Duodenal mucosa (tissue), 2 donors: ENCODE data around the gene SYN1.

Experiments used
- H3K27ac ChIP-seq: one replicate; pipeline ENCODE4 v1.7.0; 2013; ENCODE audit warnings: low read depth, low read length
- H3K27me3 ChIP-seq, 2 donors: one replicate each; pipeline ENCODE4 v1.7.0; 2013; ENCODE audit warnings: low read length in 2 of 2, control low read depth in 1 of 2; ENCODE audit not compliant: insufficient read depth in 2 of 2, control insufficient read depth in 1 of 2
- H3K36me3 ChIP-seq, 2 donors: one replicate each; pipeline ENCODE4 v1.7.0; 2013; ENCODE audit warnings: low read length in 2 of 2, control low read depth in 1 of 2; ENCODE audit not compliant: insufficient read depth in 2 of 2, control insufficient read depth in 1 of 2
- H3K4me1 ChIP-seq, 2 donors: one replicate each; pipeline ENCODE4 v1.7.0; 2013; ENCODE audit warnings: low read length in 2 of 2, control low read depth in 1 of 2; ENCODE audit not compliant: insufficient read depth in 2 of 2, control insufficient read depth in 1 of 2
- H3K4me3 ChIP-seq, 2 donors: one replicate each; pipeline ENCODE4 v1.7.0; 2013; ENCODE audit warnings: low read length in 2 of 2, low read depth in 1 of 2
- H3K9ac ChIP-seq, 2 donors: one replicate each; pipeline ENCODE4 v1.7.0; 2013; ENCODE audit warnings: low read length in 2 of 2, low read depth in 1 of 2
- H3K9me3 ChIP-seq, 2 donors: one replicate each; pipeline ENCODE4 v1.7.0; 2013; ENCODE audit warnings: low read length in 2 of 2, control low read depth in 1 of 2; ENCODE audit not compliant: control insufficient read depth in 1 of 2

SYN1 gene

GRCh38 chrX:47650164-47651042 is 30.7 kb upstream of the SYN1 start, which contains the start of gene ELK1:
TSS of gene ELK1 (minus strand) at chrX:47650563. CDS start at chrX:47641441, 9,122 bp downstream.
- peak within 1 kb of the TSS; percentile 84 for H3K9ac ChIP-seq

GRCh38 chrX:47649781-47650163 is 30.1 kb upstream of the SYN1 start:
- Histone ChIP-seq H3K27ac (no peak overlapping the region), H3K4me1 (peaks cover 19 to 21% of the 10 kb centered on the region in 2 donors), H3K4me3 (peak overlapping the region; percentile 83), H3K9me3 (no peaks in the 10 kb centered on the region), H3K9ac (peak overlapping the region; percentile 57 to 84), H3K36me3 (peaks cover 0 to 9% of the 10 kb centered on the region in 2 donors), H3K27me3 (no peaks in the 10 kb centered on the region)

More at GRCh38 chrX:47650164-47651042, 30.7 kb upstream of the SYN1 start, which contains the start of gene ELK1:
- peak within 1 kb of the TSS; percentile 83 for H3K4me3 ChIP-seq
- no peaks in the 10 kb centered on the region for H3K27me3 ChIP-seq
- no peaks in the 10 kb centered on the region for H3K9me3 ChIP-seq
- H3K36me3 ChIP-seq, result peaks cover 0 to 13% of the 10 kb centered on the region in 2 donors
- H3K4me1 ChIP-seq, result peaks cover 19 to 21% of the 10 kb centered on the region in 2 donors
- peak within 1 kb of the TSS; percentile 75 for H3K27ac ChIP-seq

GRCh38 chrX:47649271-47649670 is 29.6 kb upstream of the SYN1 start:
- Histone ChIP-seq H3K9me3 (no peaks in the 10 kb centered on the region), H3K27ac (no peak overlapping the region), H3K4me3 (peak overlapping the region; percentile 83), H3K36me3 (peaks cover 0 to 9% of the 10 kb centered on the region in 2 donors), H3K27me3 (no peaks in the 10 kb centered on the region), H3K9ac (peak overlapping the region; percentile 57 to 66), H3K4me1 (peaks cover 19 to 21% of the 10 kb centered on the region in 2 donors)

GRCh38 chrX:47648376-47648775 is 28.7 kb upstream of the SYN1 start:
- Histone ChIP-seq H3K27me3 (no peaks in the 10 kb centered on the region), H3K4me1 (peaks cover 19 to 21% of the 10 kb centered on the region in 2 donors), H3K9me3 (no peaks in the 10 kb centered on the region), H3K9ac (no peak overlapping the region), H3K27ac (no peak overlapping the region), H3K4me3 (no peak overlapping the region), H3K36me3 (peaks cover 0 to 7% of the 10 kb centered on the region in 2 donors)

GRCh38 chrX:47646636-47647035 is 27.0 kb upstream of the SYN1 start:
- H3K36me3 ChIP-seq, result peaks cover 0 to under 1% of the 10 kb centered on the region in 2 donors
- H3K27me3 ChIP-seq, result no peaks in the 10 kb centered on the region
- H3K27ac ChIP-seq, result no peak overlapping the region
- H3K9ac ChIP-seq, result no peak overlapping the region
- peaks cover 17 to 21% of the 10 kb centered on the region in 2 donors for H3K4me1 ChIP-seq
- H3K9me3 ChIP-seq, result no peaks in the 10 kb centered on the region
- no peak overlapping the region for H3K4me3 ChIP-seq

- no peaks in the 10 kb centered on the region for H3K9me3 ChIP-seq
- peaks cover 13% of the 10 kb centered on the region in 2 donors for H3K4me1 ChIP-seq
- no peak overlapping the region for H3K9ac ChIP-seq
- no peak overlapping the region for H3K4me3 ChIP-seq
- no peaks in the 10 kb centered on the region for H3K27me3 ChIP-seq
- no peak overlapping the region for H3K27ac ChIP-seq
- peaks cover 4 to 11% of the 10 kb centered on the region in 2 donors for H3K36me3 ChIP-seq
Measured at GRCh38 chrX:47645530-47645929, 25.9 kb upstream of the SYN1 start.

- H3K4me1 ChIP-seq, result peaks cover 13% of the 10 kb centered on the region in 2 donors
- no peaks in the 10 kb centered on the region for H3K27me3 ChIP-seq
- no peak overlapping the region for H3K9ac ChIP-seq
- H3K4me3 ChIP-seq, result no peak overlapping the region
- H3K9me3 ChIP-seq, result no peaks in the 10 kb centered on the region
- peaks cover 11 to 21% of the 10 kb centered on the region in 2 donors for H3K36me3 ChIP-seq
- no peak overlapping the region for H3K27ac ChIP-seq
Measured at GRCh38 chrX:47644557-47645091, 25.0 kb upstream of the SYN1 start.

GRCh38 chrX:47643926-47644325 is 24.3 kb upstream of the SYN1 start:
- Histone ChIP-seq H3K27ac (no peak overlapping the region), H3K9ac (no peak overlapping the region), H3K36me3 (peaks cover 11 to 25% of the 10 kb centered on the region in 2 donors), H3K27me3 (no peaks in the 10 kb centered on the region), H3K4me1 (peaks cover 6 to 8% of the 10 kb centered on the region in 2 donors), H3K4me3 (no peak overlapping the region), H3K9me3 (no peaks in the 10 kb centered on the region)

- H3K4me1 ChIP-seq, result no peaks in the 10 kb centered on the region
- H3K36me3 ChIP-seq, result peaks cover 19 to 58% of the 10 kb centered on the region in 2 donors
- H3K9me3 ChIP-seq, result no peaks in the 10 kb centered on the region
- H3K9ac ChIP-seq, result no peak overlapping the region
- no peak overlapping the region for H3K27ac ChIP-seq
- no peaks in the 10 kb centered on the region for H3K27me3 ChIP-seq
- H3K4me3 ChIP-seq, result no peak overlapping the region
Measured at GRCh38 chrX:47638816-47639215, 19.2 kb upstream of the SYN1 start.

- Histone ChIP-seq H3K4me3 (no peak overlapping the region), H3K9me3 (no peaks in the 10 kb centered on the region), H3K27ac (no peak overlapping the region), H3K9ac (no peak overlapping the region), H3K4me1 (no peaks in the 10 kb centered on the region), H3K36me3 (peaks cover 19 to 58% of the 10 kb centered on the region in 2 donors), H3K27me3 (no peaks in the 10 kb centered on the region)
Measured at GRCh38 chrX:47637546-47638195, 18.0 kb upstream of the SYN1 start.
